LoVo (cell line): Measurements from ENCODE around the gene PPAT.
"Not testable (repeated sequence)": the region's sequence is repeated elsewhere in the genome, so short reads cannot be mapped to it uniquely, and the experiment has no call there.

ENCODE experiments used
- DNase-seq: peaks from one replicate; pipeline ENCODE4 v3.0.0-alpha.2; 2016; ENCODE audit warnings: low spot score

PPAT gene

GRCh38 chr4:56435140-56435926, at the start of gene PPAT:
Gene PPAT (minus strand): TSS chr4:56435615. CDS start chr4:56435477, 138 bp downstream.
- peak; percentile 98 for DNase-seq

- no peak for DNase-seq
These were observed 45.3 kb upstream of the PPAT start for GRCh38 chr4:56480691-56481090.

GRCh38 chr4:56477192-56477702, 41.8 kb upstream of the PPAT start:
- no peak for DNase-seq

- DNase-seq: no peak
These were observed 40.5 kb upstream of the PPAT start for GRCh38 chr4:56475917-56476316.

GRCh38 chr4:56469489-56470210, 34.2 kb upstream of the PPAT start:
- DNase-seq: no peak

GRCh38 chr4:56468097-56468422, 32.6 kb upstream of the PPAT start:
- DNase-seq: peak; percentile 52

- DNase-seq: peak; percentile 91
These were observed 32.1 kb upstream of the PPAT start, which contains the start of gene SRP72 for GRCh38 chr4:56467284-56468096. Gene SRP72 (plus strand): TSS chr4:56467617. CDS start chr4:56467636, 19 bp downstream.

- peak; percentile 7 for DNase-seq
These were observed 31.5 kb upstream of the PPAT start for GRCh38 chr4:56466910-56467283.

GRCh38 chr4:56466296-56466761, 30.9 kb upstream of the PPAT start:
- DNase-seq: peak; percentile 89

- peak; percentile 7 for DNase-seq
These were observed 30.3 kb upstream of the PPAT start for GRCh38 chr4:56465599-56466295.

- DNase-seq: no peak
These were observed 29.2 kb upstream of the PPAT start for GRCh38 chr4:56464581-56464980.

GRCh38 chr4:56463711-56464110, 28.3 kb upstream of the PPAT start:
- DNase-seq: no peak

GRCh38 chr4:56462157-56462556, 26.7 kb upstream of the PPAT start:
- DNase-seq: no peak

- no peak for DNase-seq
These were observed 24.7 kb upstream of the PPAT start for GRCh38 chr4:56460085-56460484.

- DNase-seq: no peak
These were observed 14.9 kb upstream of the PPAT start for GRCh38 chr4:56450342-56450741.

- not testable (repeated sequence) for DNase-seq
These were observed 14.1 kb upstream of the PPAT start for GRCh38 chr4:56449475-56449874.

- no peak for DNase-seq
These were observed 12.9 kb upstream of the PPAT start for GRCh38 chr4:56448301-56448700.

- DNase-seq: no peak
These were observed 10.3 kb upstream of the PPAT start for GRCh38 chr4:56445699-56446098.

GRCh38 chr4:56444719-56445118, 9.3 kb upstream of the PPAT start:
- DNase-seq: no peak

GRCh38 chr4:56440983-56441382, 5.6 kb upstream of the PPAT start:
- no peak for DNase-seq

- no peak for DNase-seq
These were observed 3.4 kb upstream of the PPAT start for GRCh38 chr4:56438766-56439165.
